NCI-H69 (cell line): ENCODE results near the gene GPR26.
"Not testable (repeated sequence)": the region's sequence is repeated elsewhere in the genome, so short reads cannot be mapped to it uniquely, and the experiment has no call there.

Experiments
- DNase-seq: peaks from one replicate; lab custom pipeline; 2025; lab: John Stamatoyannopoulos, UW

Gene GPR26

GRCh38 chr10:123706236-123706635 lies 40.1 kb downstream of the GPR26 start:
- no peak for DNase-seq

- no peak for DNase-seq
Observed at GRCh38 chr10:123715546-123715945, 49.4 kb downstream of the GPR26 start.

- no peak for DNase-seq
Observed at GRCh38 chr10:123717336-123717735, 51.2 kb downstream of the GPR26 start.

GRCh38 chr10:123718544-123719060 lies 52.4 kb downstream of the GPR26 start:
- DNase-seq = no peak

- no peak for DNase-seq
Observed at GRCh38 chr10:123720536-123720935, 54.4 kb downstream of the GPR26 start.

- DNase-seq = no peak
Observed at GRCh38 chr10:123721441-123722049, 55.4 kb downstream of the GPR26 start.

- no peak for DNase-seq
Observed at GRCh38 chr10:123722351-123722750, 56.2 kb downstream of the GPR26 start.

- no peak for DNase-seq
Observed at GRCh38 chr10:123724747-123725146, 58.6 kb downstream of the GPR26 start.

GRCh38 chr10:123726381-123726780 lies 60.2 kb downstream of the GPR26 start:
- DNase-seq = no peak

- no peak for DNase-seq
Observed at GRCh38 chr10:123726836-123727235, 60.7 kb downstream of the GPR26 start.

GRCh38 chr10:123729523-123729922 lies 63.4 kb downstream of the GPR26 start:
- DNase-seq = no peak

- DNase-seq = not testable (repeated sequence)
Observed at GRCh38 chr10:123736917-123737316, 70.8 kb downstream of the GPR26 start.

GRCh38 chr10:123741146-123741545 lies 75.0 kb downstream of the GPR26 start:
- DNase-seq = no peak

- no peak for DNase-seq
Observed at GRCh38 chr10:123741711-123742110, 75.6 kb downstream of the GPR26 start.

GRCh38 chr10:123742751-123743440 lies 76.7 kb downstream of the GPR26 start:
- DNase-seq = no peak

- DNase-seq = no peak
Observed at GRCh38 chr10:123743441-123744223, 77.5 kb downstream of the GPR26 start.

GRCh38 chr10:123744224-123744536 lies 78.0 kb downstream of the GPR26 start:
- DNase-seq = no peak
